A549 (cell line): ENCODE measurements around the gene NYAP1. TPM values are rescaled to one million over a fixed set of nuclear protein-coding genes. Genes with fewer than 3 reads are reported as not detected.
"Not testable (repeated sequence)": the region's sequence is repeated elsewhere in the genome, so short reads cannot be mapped to it uniquely, and the experiment has no call there.

Source experiments
- ATAC-seq, 2 experiments: fragments of 200-7000 bp in 1 of 2; fragments of >200 bp in 1 of 2; cut with Nextera tagmentation in 1 of 2; cut with Tn5 transposase in 1 of 2; 3 replicates each; pipeline versions ENCODE4 v1.8.0 to v1.9.1; 2018 to 2020; ENCODE audit warnings: mild to moderate bottlenecking in 1 of 2, moderate library complexity in 1 of 2
- CTCF ChIA-PET: fragments of 300-600 bp; sonication (Branson Sonifier 250); formaldehyde crosslinking; extraction: SDS; loops from one replicate; lab custom pipeline; 2021; ENCODE audit warnings: antibody characterized with exemption, inconsistent platforms; lab: Yijun Ruan, JAX
- POLR2A ChIA-PET: fragments of 350-600 bp; formaldehyde crosslinking; extraction: SDS; loops from one replicate; lab custom pipeline; 2021; ENCODE audit warnings: antibody characterized with exemption, inconsistent platforms; lab: Yijun Ruan, JAX
- DNase-seq, 2 experiments: peaks; one replicate each; pipeline versions ENCODE4 v3.0.0 to v3.0.0-alpha.2; 2011 to 2016; ENCODE audit warnings: low read depth in 1 of 2, low spot score in 1 of 2
- FAIRE-seq: peaks from 2 replicates; lab custom pipeline; 2011; peaks lifted over from hg19 to GRCh38; lab: Jason Lieb, UNC
- H3K27ac ChIP-seq, 2 experiments: fragments of >200 bp; sonication (Bioruptor Twin); formaldehyde crosslinking; 3 replicates each; pipeline ENCODE4 v1.5.1; 2016 to 2017
- H3K4me1 ChIP-seq: fragments of >200 bp; sonication (Bioruptor Twin); formaldehyde crosslinking; 3 replicates; pipeline ENCODE4 v1.6.1; 2016
- H3K4me2 ChIP-seq: fragments of >200 bp; sonication (Bioruptor Twin); formaldehyde crosslinking; 3 replicates; pipeline ENCODE4 v1.6.1; 2016
- H3K4me3 ChIP-seq: fragments of >200 bp; sonication (Bioruptor Twin); formaldehyde crosslinking; 3 replicates; pipeline ENCODE4 v1.5.1; 2016
- H3K9me3 ChIP-seq: fragments of >200 bp; sonication (Bioruptor Twin); formaldehyde crosslinking; 3 replicates; pipeline ENCODE4 v1.6.1; 2016
- CBX2 ChIP-seq: fragments of 200-600 bp; sonication (generic); IDR thresholded peaks from 2 replicates; pipeline ENCODE4 v1.6.1; 2016; ENCODE audit warnings: low read depth, mild to moderate bottlenecking, borderline replicate concordance
- CBX8 ChIP-seq: fragments of 200-600 bp; sonication (generic); IDR thresholded peaks from 2 replicates; pipeline ENCODE4 v1.6.1; 2016
- CEBPB ChIP-seq, 2 experiments: fragments of >200 bp in 1 of 2; sonication (Bioruptor Twin) in 1 of 2; formaldehyde crosslinking in 1 of 2; IDR thresholded peaks; 2 replicates each; pipeline ENCODE4 v1.6.1; 2012 to 2016
- EHF ChIP-seq: fragments of 250-450 bp; sonication (Bioruptor Pico); IDR thresholded peaks from 2 replicates; pipeline ENCODE4 v1.5.0; 2020; ENCODE audit warnings: mild to moderate bottlenecking
- FOSB ChIP-seq: fragments of 250-450 bp; sonication (Bioruptor Pico); IDR thresholded peaks from 2 replicates; pipeline ENCODE4 v1.5.0; 2020; ENCODE audit warnings: mild to moderate bottlenecking, moderate library complexity
- HOXA7 ChIP-seq: fragments of 250-450 bp; sonication (Bioruptor Pico); IDR thresholded peaks from 2 replicates; pipeline ENCODE4 v1.5.0; 2020; ENCODE audit warnings: mild to moderate bottlenecking, moderate library complexity
- KDM1A ChIP-seq: fragments of 200-600 bp; sonication (generic); IDR thresholded peaks from 2 replicates; pipeline ENCODE4 v1.6.1; 2016; ENCODE audit warnings: low read depth, mild to moderate bottlenecking
- PHF8 ChIP-seq: fragments of 200-600 bp; sonication (generic); IDR thresholded peaks from 2 replicates; pipeline ENCODE4 v1.6.1; 2016; ENCODE audit warnings: low read depth, mild to moderate bottlenecking, antibody characterized with exemption, moderate library complexity, borderline replicate concordance
- RCOR1 ChIP-seq: fragments of 150-350 bp; IDR thresholded peaks from 2 replicates; pipeline ENCODE4 v1.6.1; 2014; ENCODE audit warnings: antibody characterized with exemption, low read length, low read depth
- ZFP36 ChIP-seq: fragments of 450-650 bp; IDR thresholded peaks from 2 replicates; pipeline ENCODE4 v1.6.1; 2014; ENCODE audit warnings: borderline replicate concordance; ENCODE audit not compliant: partially characterized antibody
- ZSCAN20 ChIP-seq: fragments of 250-450 bp; sonication (Bioruptor Pico); IDR thresholded peaks from 2 replicates; pipeline ENCODE4 v1.8.0; 2022; ENCODE audit warnings: mild to moderate bottlenecking, moderate library complexity
- WGBS: methylation state at CpG from one replicate; pipeline ENCODE4 v1.1.6; 2017; ENCODE audit errors: missing lambda C conversion rate; 5-methylcytosine and 5-hydroxymethylcytosine counted together
- polyA plus RNA-seq, 4 experiments: library from polyadenylated mRNA; depleted of rRNA in 3 of 4; stranded (reverse); fragments of >200 nt; fragmentation: RNase III in 1 of 4; extraction: RNeasy Plus Mini Kit Qiagen cat#74134 plus additional on column Dnase treatment in 1 of 4; gene quantifications; 2 replicates in 3 of 4; 3 replicates in 1 of 4; pipeline ENCODE4 v1.2.3, GENCODE V29; 2011 to 2017

The NYAP1 gene
- polyA plus RNA-seq, 2 of the 4 experiments (the other 2 are of a cell fraction): 0.47 to 3.1 TPM

GRCh38 chr7:100447363-100447762 is 36.4 kb upstream of the NYAP1 start:
- ChIA-PET CTCF (interaction anchor here (0.6 to 2.2 kb wide), 8 partner anchors 7 to 112 kb away, joined by 3 to 10 read pairs (median 3); partner anchors contain the start of gene PPP1R35), POLR2A (interaction anchor here (1.0 to 3.3 kb wide), 2 partner anchors 18 to 139 kb away, joined by 3 to 13 read pairs; partner anchors contain the start of genes FBXO24, MEPCE and ZCWPW1)
- ATAC-seq, H3K27ac ChIP-seq, DNase-seq, FAIRE-seq, H3K4me2 ChIP-seq, H3K9me3 ChIP-seq, H3K4me3 ChIP-seq: not testable (repeated sequence)
- WGBS: 83% methylated on average over 8 of the region's 8 CpGs
- peaks cover 12% of the 10 kb centered on the region; the same call in 2 of the 3 replicates for H3K4me1 ChIP-seq

GRCh38 chr7:100449190-100449795 is 34.4 kb upstream of the NYAP1 start:
- Histone ChIP-seq H3K4me1 (peaks cover 8% of the 10 kb centered on the region; the same call in 2 of the 3 replicates), H3K4me3 (no peak overlapping the region), H3K4me2 (no peak overlapping the region), H3K27ac (no peak overlapping the region), H3K9me3 (no peaks in the 10 kb centered on the region)
- FAIRE-seq: no peak
- no peak for TF ChIP-seq RCOR1
- TF ChIP-seq CEBPB (IDR thresholded peaks at IDR 0.05): 0 out of 4 replicates have a peak, but pooled peaks of 1 of the 2 experiments have one; percentile 21
- TF ChIP-seq EHF (CRISPR knock-in tag): no peak
- no peak for TF ChIP-seq ZSCAN20 (CRISPR knock-in tag)
- TF ChIP-seq PHF8: no peak
- TF ChIP-seq CBX2: no peak
- TF ChIP-seq KDM1A: no peak
- no peak for TF ChIP-seq FOSB (CRISPR knock-in tag)
- no peak for TF ChIP-seq ZFP36
- WGBS: 89% methylated on average over 13 of the region's 13 CpGs
- ATAC-seq: no peak
- DNase-seq: no peak
- CTCF ChIA-PET: interaction anchor here (0.7 to 7.2 kb wide), 13 partner anchors 11 to 316 kb away, joined by 3 to 56 read pairs (median 4); partner anchors contain the start of genes MEPCE, POP7, PPP1R35 and SPACDR
- POLR2A ChIA-PET: interaction anchor here (1.2 kb wide), 2 partner anchors 13 to 20 kb away, joined by 3 to 8 read pairs; partner anchors contain the start of genes PPP1R35 and ZCWPW1

GRCh38 chr7:100452513-100452912 is 31.2 kb upstream of the NYAP1 start:
- 0 out of 3 replicates have a peak, but pooled peaks cover 3% of the 10 kb centered on the region for H3K4me1 ChIP-seq
- H3K9me3 ChIP-seq: no peaks in the 10 kb centered on the region
- FAIRE-seq: no peak
- ATAC-seq: no peak
- H3K4me3 ChIP-seq: no peak overlapping the region
- POLR2A ChIA-PET: interaction anchor here (1.9 kb wide), 1 partner anchor 24 kb away, joined by 5 read pairs; the partner anchor contains the start of gene ZCWPW1
- CTCF ChIA-PET: interaction anchor here (0.6 to 7.2 kb wide), 4 partner anchors 10 to 30 kb away, joined by 3 to 56 read pairs (median 8); partner anchors contain the start of gene SPACDR
- 89% methylated on average over 3 of the region's 3 CpGs for WGBS
- DNase-seq: no peak
- TF ChIP-seq HOXA7 (CRISPR knock-in tag): no peak
- H3K4me2 ChIP-seq: no peak overlapping the region
- H3K27ac ChIP-seq: no peak overlapping the region

- not testable (repeated sequence) for FAIRE-seq, H3K4me2 ChIP-seq, H3K4me1 ChIP-seq, H3K9me3 ChIP-seq, H3K4me3 ChIP-seq, DNase-seq, ATAC-seq, H3K27ac ChIP-seq
- WGBS: 75% methylated on average over 8 of the region's 8 CpGs
- ChIA-PET CTCF (interaction anchor here (0.9 to 7.2 kb wide), 7 partner anchors 8 to 105 kb away, joined by 3 to 56 read pairs (median 7); partner anchors contain the start of gene SPACDR), POLR2A (interaction anchor here (1.9 kb wide), 1 partner anchor 25 kb away, joined by 5 read pairs; the partner anchor contains the start of gene ZCWPW1)
Measured at GRCh38 chr7:100453854-100454253, 29.9 kb upstream of the NYAP1 start.

GRCh38 chr7:100455206-100455605 is 28.5 kb upstream of the NYAP1 start:
- Histone ChIP-seq H3K4me2 (no peak overlapping the region), H3K4me1 (0 out of 3 replicates have a peak, but pooled peaks cover 3% of the 10 kb centered on the region), H3K4me3 (no peak overlapping the region), H3K27ac (no peak overlapping the region), H3K9me3 (no peaks in the 10 kb centered on the region)
- CTCF ChIA-PET: interaction anchor here (0.9 to 7.2 kb wide), 11 partner anchors 8 to 315 kb away, joined by 3 to 56 read pairs (median 3); partner anchors contain the start of genes SPACDR and TSC22D4
- ATAC-seq (no peak), DNase-seq (no peak), FAIRE-seq (no peak)
- TF ChIP-seq CBX8: no peak
- 89% methylated on average over 3 of the region's 3 CpGs for WGBS
- POLR2A ChIA-PET: interaction anchor here (1.6 kb wide), 1 partner anchor 26 kb away, joined by 6 read pairs; the partner anchor contains the start of gene ZCWPW1
